Measurements from ENCODE around the gene AGMAT. TPM values are rescaled to one million over a fixed set of nuclear protein-coding genes. Genes with fewer than 3 reads are reported as not detected.

The AGMAT gene
- total and polyA plus RNA-seq, 2 of the 13 experiments (the other 11 are each of a cell fraction or from before 2014, with no cell fraction given), result 59.1 to 174 TPM

DNA sequence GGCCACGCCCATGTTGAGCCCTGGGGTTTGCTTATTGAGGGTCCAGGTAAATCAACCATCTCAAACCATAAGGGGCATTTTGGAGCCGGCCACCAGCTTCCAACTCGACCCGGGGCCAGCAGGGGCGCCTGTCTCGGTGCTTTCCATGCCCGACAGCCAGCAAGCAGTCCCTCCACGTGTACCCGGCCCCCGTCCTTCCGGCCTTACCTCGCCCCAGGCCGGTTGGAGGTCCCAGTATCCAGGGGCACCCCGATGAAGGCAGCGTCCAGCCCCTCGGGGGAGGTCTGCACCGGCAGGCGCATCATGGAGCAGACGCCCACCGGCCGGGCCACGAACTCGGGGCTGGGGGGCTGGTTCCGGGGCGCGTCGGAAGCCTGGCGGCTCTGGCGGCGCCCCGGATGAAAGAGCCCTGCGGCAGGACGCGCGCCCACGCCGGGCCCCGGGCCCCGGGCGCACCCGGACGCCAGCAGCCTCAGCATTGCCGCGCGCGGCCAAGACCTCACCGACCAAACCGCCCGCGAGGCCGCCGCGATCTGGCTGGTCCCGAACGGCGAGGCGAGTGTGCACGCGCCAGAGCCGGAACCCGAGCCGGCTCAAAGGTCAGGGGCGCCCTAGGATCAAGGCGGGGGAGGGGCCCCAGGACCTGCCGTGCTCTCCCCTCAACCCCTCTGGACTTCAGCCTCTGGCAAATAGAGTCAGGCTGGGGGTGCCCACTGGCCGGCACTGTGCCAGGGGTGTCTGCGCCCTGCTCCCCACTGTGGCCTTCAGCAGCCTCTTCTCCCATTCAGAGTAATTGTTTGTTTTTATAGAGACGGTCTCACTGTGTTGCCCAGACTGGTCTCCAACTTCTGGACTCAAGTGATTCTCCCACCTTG is at the start of gene AGMAT (continued):
- TF ChIP-seq, protein P1, sequence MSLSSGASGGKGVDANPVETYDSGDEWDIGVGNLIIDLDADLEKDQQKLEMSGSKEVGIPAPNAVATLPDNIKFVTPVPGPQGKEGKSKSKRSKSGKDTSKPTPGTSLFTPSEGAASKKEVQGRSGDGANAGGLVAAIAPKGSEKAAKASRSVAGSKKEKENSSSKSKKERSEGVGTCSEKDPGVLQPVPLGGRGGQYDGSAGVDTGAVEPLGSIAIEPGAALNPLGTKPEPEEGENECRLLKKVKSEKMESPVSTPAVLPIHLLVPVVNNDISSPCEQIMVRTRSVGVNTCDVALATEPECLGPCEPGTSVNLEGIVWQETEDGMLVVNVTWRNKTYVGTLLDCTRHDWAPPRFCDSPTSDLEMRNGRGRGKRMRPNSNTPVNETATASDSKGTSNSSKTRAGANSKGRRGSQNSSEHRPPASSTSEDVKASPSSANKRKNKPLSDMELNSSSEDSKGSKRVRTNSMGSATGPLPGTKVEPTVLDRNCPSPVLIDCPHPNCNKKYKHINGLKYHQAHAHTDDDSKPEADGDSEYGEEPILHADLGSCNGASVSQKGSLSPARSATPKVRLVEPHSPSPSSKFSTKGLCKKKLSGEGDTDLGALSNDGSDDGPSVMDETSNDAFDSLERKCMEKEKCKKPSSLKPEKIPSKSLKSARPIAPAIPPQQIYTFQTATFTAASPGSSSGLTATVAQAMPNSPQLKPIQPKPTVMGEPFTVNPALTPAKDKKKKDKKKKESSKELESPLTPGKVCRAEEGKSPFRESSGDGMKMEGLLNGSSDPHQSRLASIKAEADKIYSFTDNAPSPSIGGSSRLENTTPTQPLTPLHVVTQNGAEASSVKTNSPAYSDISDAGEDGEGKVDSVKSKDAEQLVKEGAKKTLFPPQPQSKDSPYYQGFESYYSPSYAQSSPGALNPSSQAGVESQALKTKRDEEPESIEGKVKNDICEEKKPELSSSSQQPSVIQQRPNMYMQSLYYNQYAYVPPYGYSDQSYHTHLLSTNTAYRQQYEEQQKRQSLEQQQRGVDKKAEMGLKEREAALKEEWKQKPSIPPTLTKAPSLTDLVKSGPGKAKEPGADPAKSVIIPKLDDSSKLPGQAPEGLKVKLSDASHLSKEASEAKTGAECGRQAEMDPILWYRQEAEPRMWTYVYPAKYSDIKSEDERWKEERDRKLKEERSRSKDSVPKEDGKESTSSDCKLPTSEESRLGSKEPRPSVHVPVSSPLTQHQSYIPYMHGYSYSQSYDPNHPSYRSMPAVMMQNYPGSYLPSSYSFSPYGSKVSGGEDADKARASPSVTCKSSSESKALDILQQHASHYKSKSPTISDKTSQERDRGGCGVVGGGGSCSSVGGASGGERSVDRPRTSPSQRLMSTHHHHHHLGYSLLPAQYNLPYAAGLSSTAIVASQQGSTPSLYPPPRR (CRISPR knock-in tag; IDR thresholded peaks at IDR 0.05; ENCODE audit: borderline replicate concordance), result peak; percentile 94
- TF ChIP-seq, protein P2, sequence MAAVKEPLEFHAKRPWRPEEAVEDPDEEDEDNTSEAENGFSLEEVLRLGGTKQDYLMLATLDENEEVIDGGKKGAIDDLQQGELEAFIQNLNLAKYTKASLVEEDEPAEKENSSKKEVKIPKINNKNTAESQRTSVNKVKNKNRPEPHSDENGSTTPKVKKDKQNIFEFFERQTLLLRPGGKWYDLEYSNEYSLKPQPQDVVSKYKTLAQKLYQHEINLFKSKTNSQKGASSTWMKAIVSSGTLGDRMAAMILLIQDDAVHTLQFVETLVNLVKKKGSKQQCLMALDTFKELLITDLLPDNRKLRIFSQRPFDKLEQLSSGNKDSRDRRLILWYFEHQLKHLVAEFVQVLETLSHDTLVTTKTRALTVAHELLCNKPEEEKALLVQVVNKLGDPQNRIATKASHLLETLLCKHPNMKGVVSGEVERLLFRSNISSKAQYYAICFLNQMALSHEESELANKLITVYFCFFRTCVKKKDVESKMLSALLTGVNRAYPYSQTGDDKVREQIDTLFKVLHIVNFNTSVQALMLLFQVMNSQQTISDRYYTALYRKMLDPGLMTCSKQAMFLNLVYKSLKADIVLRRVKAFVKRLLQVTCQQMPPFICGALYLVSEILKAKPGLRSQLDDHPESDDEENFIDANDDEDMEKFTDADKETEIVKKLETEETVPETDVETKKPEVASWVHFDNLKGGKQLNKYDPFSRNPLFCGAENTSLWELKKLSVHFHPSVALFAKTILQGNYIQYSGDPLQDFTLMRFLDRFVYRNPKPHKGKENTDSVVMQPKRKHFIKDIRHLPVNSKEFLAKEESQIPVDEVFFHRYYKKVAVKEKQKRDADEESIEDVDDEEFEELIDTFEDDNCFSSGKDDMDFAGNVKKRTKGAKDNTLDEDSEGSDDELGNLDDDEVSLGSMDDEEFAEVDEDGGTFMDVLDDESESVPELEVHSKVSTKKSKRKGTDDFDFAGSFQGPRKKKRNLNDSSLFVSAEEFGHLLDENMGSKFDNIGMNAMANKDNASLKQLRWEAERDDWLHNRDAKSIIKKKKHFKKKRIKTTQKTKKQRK (IDR thresholded peaks at IDR 0.05; ENCODE audit: low read length), result no peak
- TF ChIP-seq, protein P3, sequence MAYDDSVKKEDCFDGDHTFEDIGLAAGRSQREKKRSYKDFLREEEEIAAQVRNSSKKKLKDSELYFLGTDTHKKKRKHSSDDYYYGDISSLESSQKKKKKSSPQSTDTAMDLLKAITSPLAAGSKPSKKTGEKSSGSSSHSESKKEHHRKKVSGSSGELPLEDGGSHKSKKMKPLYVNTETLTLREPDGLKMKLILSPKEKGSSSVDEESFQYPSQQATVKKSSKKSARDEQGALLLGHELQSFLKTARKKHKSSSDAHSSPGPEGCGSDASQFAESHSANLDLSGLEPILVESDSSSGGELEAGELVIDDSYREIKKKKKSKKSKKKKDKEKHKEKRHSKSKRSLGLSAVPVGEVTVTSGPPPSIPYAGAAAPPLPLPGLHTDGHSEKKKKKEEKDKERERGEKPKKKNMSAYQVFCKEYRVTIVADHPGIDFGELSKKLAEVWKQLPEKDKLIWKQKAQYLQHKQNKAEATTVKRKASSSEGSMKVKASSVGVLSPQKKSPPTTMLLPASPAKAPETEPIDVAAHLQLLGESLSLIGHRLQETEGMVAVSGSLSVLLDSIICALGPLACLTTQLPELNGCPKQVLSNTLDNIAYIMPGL (CRISPR knock-in tag; IDR thresholded peaks at IDR 0.05; ENCODE audit: borderline replicate concordance in 1 of 2, low read depth in 1 of 2), result peak; percentile 75 to 90
- TF ChIP-seq, protein P4, sequence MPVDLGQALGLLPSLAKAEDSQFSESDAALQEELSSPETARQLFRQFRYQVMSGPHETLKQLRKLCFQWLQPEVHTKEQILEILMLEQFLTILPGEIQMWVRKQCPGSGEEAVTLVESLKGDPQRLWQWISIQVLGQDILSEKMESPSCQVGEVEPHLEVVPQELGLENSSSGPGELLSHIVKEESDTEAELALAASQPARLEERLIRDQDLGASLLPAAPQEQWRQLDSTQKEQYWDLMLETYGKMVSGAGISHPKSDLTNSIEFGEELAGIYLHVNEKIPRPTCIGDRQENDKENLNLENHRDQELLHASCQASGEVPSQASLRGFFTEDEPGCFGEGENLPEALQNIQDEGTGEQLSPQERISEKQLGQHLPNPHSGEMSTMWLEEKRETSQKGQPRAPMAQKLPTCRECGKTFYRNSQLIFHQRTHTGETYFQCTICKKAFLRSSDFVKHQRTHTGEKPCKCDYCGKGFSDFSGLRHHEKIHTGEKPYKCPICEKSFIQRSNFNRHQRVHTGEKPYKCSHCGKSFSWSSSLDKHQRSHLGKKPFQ (CRISPR knock-in tag; IDR thresholded peaks at IDR 0.05; ENCODE audit: insufficient replicate concordance), result no peak
- TF ChIP-seq RBM22 (optimal IDR thresholded peaks at IDR 0.05; ENCODE audit: low read length), result peak; percentile 49
- TF ChIP-seq ZNF737 (CRISPR knock-in tag; IDR thresholded peaks at IDR 0.05; ENCODE audit: borderline replicate concordance), result no peak
- no peak; the same call in 1 of the 2 replicates for TF ChIP-seq ZNF460 (CRISPR knock-in tag; IDR thresholded peaks at IDR 0.05; ENCODE audit: borderline replicate concordance)
- no peak for TF ChIP-seq ZNF652 (CRISPR knock-in tag; IDR thresholded peaks at IDR 0.05; ENCODE audit: borderline replicate concordance, low read depth)
- TF ChIP-seq ZNF761 (CRISPR knock-in tag; conservative IDR thresholded peaks at IDR 0.05), result peak; percentile 93
- TF ChIP-seq, protein P5, sequence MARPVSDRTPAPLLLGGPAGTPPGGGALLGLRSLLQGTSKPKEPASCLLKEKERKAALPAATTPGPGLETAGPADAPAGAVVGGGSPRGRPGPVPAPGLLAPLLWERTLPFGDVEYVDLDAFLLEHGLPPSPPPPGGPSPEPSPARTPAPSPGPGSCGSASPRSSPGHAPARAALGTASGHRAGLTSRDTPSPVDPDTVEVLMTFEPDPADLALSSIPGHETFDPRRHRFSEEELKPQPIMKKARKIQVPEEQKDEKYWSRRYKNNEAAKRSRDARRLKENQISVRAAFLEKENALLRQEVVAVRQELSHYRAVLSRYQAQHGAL (CRISPR knock-in tag; IDR thresholded peaks at IDR 0.05; ENCODE audit: not compliant biosample characterization), result peak; percentile 81
- peak; percentile 34 for TF ChIP-seq TBL1XR1 (IDR thresholded peaks at IDR 0.05; ENCODE audit: borderline replicate concordance, low read length, partially characterized antibody)
- peak; percentile 46; the same call in 1 of the 2 replicates for TF ChIP-seq SP5 (CRISPR knock-in tag; IDR thresholded peaks at IDR 0.05; ENCODE audit: borderline replicate concordance, low read depth)
- TF ChIP-seq SIX1 (CRISPR knock-in tag; IDR thresholded peaks at IDR 0.05; ENCODE audit: borderline replicate concordance), result peak; percentile 77; the same call in 1 of the 2 replicates
- TF ChIP-seq ZNF501 (CRISPR knock-in tag; IDR thresholded peaks at IDR 0.05), result peak; percentile 65; the same call in 1 of the 2 replicates
